ENCODE data around the gene MS4A5. TPM values are rescaled to one million over a fixed set of nuclear protein-coding genes. Genes with fewer than 3 reads are reported as not detected.
"Not testable (repeated sequence)": the region's sequence is repeated elsewhere in the genome, so short reads cannot be mapped to it uniquely, and the experiment has no call there.

MS4A5 gene
- total RNA-seq, 6 donors from 2014 or later: not detected

DNA sequence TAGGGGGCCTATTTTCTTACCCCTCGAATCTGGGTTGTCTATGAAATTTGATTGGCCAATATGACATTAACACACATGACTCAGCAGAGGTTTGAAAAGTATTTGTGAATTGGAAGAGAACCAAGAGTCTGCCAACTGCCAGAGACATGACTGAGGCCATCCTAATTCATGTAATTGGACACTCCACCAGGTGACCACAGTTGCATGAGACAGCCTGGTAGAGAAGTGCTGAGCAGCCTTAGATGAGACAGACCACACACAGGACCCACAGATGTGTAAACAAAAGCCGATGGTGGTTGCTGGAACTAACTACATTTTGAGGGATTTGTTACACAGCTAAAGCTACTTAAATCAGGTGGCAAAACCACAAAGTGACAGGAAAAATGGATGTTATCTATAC, 855 bp upstream of the MS4A5 start:
- H3K4me1 ChIP-seq: no peaks in the 10 kb centered on the region
- ATAC-seq (ENCODE audit: low FRiP score in 2 of 2): no peak
- no peaks in the 10 kb centered on the region for H3K9me3 ChIP-seq
- H3K36me3 ChIP-seq: no peaks in the 10 kb centered on the region
- no peaks in the 10 kb centered on the region for H3K27me3 ChIP-seq
- no peak overlapping the region for H3K4me3 ChIP-seq
- 65 to 69% methylated on average over 2 of the region's 2 CpGs for WGBS, 2 donors
- TF ChIP-seq POLR2A (IDR thresholded peaks at IDR 0.05) (no peak), POLR2AphosphoS5 (IDR thresholded peaks at IDR 0.05) (no peak), EP300 (IDR thresholded peaks at IDR 0.05) (no peak)
- TF ChIP-seq, protein P1, sequence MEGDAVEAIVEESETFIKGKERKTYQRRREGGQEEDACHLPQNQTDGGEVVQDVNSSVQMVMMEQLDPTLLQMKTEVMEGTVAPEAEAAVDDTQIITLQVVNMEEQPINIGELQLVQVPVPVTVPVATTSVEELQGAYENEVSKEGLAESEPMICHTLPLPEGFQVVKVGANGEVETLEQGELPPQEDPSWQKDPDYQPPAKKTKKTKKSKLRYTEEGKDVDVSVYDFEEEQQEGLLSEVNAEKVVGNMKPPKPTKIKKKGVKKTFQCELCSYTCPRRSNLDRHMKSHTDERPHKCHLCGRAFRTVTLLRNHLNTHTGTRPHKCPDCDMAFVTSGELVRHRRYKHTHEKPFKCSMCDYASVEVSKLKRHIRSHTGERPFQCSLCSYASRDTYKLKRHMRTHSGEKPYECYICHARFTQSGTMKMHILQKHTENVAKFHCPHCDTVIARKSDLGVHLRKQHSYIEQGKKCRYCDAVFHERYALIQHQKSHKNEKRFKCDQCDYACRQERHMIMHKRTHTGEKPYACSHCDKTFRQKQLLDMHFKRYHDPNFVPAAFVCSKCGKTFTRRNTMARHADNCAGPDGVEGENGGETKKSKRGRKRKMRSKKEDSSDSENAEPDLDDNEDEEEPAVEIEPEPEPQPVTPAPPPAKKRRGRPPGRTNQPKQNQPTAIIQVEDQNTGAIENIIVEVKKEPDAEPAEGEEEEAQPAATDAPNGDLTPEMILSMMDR (IDR thresholded peaks at IDR 0.05): no peak
- DNase-seq: no peak
- no peak overlapping the region for H3K27ac ChIP-seq

DNA sequence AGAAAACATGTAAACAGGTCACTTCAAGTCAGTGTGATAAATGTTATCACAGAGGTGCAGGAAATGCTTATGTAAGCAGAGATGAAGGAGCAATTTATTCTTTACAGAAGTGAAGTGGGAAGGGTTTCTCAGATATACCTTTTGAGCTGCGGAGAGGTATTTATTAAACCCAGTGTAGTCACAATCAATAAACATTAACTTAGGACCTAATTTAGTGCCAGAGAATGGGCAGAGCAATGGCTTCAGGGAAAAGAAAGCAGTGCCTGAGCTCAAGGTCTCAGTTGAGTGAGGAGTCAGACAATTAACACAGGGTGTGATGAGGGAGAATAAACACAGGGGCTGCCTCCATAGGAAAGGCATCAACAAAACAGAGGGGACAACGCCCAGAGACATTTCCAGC, 1.9 kb downstream of the MS4A5 start:
- 65% methylated on average over 2 of the region's 2 CpGs for WGBS, 2 donors
- no peak overlapping the region for H3K4me3 ChIP-seq
- no peak for TF ChIP-seq EP300 (IDR thresholded peaks at IDR 0.05)
- TF ChIP-seq POLR2AphosphoS5 (IDR thresholded peaks at IDR 0.05): no peak
- no peak for TF ChIP-seq POLR2A (IDR thresholded peaks at IDR 0.05)
- TF ChIP-seq, protein P1 (IDR thresholded peaks at IDR 0.05): no peak
- ATAC-seq (ENCODE audit: low FRiP score in 2 of 2) (no peak), DNase-seq (no peak)
- no peaks in the 10 kb centered on the region for H3K4me1 ChIP-seq
- no peaks in the 10 kb centered on the region for H3K9me3 ChIP-seq
- H3K27ac ChIP-seq: no peak overlapping the region
- H3K27me3 ChIP-seq: no peaks in the 10 kb centered on the region
- H3K36me3 ChIP-seq: no peaks in the 10 kb centered on the region

DNA sequence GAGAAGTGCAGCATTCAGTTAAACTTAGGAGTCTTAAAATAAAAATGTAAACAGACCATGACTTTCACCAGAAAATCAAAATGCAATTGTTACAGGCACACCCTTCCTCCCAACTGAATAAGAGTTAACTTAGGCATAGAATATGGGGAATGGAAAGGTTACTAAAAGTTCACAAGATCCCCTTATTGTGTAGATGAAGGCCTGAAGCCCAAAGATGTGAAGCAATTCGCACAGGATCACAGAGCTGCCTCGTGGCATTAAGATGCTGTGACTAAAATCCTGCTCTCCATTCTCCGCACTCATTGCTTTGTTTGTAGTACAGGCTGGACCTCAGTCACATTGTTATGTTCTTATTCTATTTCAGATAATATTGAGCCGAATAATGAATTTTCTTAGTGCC, 4.0 kb downstream of the MS4A5 start:
- Histone ChIP-seq H3K36me3 (no peaks in the 10 kb centered on the region), H3K9me3 (no peaks in the 10 kb centered on the region), H3K27ac (no peak overlapping the region), H3K4me3 (no peak overlapping the region), H3K27me3 (no peaks in the 10 kb centered on the region), H3K4me1 (no peaks in the 10 kb centered on the region)
- DNase-seq (no peak), ATAC-seq (ENCODE audit: low FRiP score in 2 of 2) (no peak)
- WGBS, 2 donors: 71 to 75% methylated on average over 4 of the region's 4 CpGs
- TF ChIP-seq POLR2A (IDR thresholded peaks at IDR 0.05) (no peak), POLR2AphosphoS5 (IDR thresholded peaks at IDR 0.05) (no peak)
- TF ChIP-seq, protein P1 (IDR thresholded peaks at IDR 0.05): no peak

- TF ChIP-seq, protein P1 (IDR thresholded peaks at IDR 0.05): no peak
- no peak for TF ChIP-seq POLR2AphosphoS5 (IDR thresholded peaks at IDR 0.05)
- TF ChIP-seq POLR2A (IDR thresholded peaks at IDR 0.05): no peak
- no peak overlapping the region for H3K4me3 ChIP-seq
- no peak for ATAC-seq (ENCODE audit: low FRiP score in 2 of 2)
Observed at GRCh38 chr11:60447070-60447469, 17.7 kb downstream of the MS4A5 start.

DNA sequence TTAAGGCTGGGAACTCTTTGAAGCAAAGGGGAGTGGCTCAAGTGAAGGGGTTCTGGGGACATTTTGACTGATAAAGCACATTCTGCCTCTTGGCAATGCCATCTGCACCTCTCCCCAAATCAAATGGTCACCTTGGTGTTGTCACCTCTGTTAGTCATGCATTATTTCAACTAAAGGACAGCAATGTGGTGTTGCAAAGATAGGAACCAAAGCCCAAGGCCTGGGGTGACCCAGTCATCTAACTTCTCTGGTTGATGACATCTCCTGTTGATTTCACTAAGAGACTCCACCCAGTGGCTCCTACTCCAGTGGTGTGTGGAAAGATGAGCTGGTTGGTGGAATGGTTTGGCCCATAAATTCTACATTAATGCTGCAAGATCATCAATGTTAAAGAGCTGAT, 18.5 kb downstream of the MS4A5 start:
- Histone ChIP-seq H3K4me1 (peaks cover 0 to 6% (median 0%) of the 10 kb centered on the region in 4 donors), H3K9me3 (peaks cover 0 to 3% (median 0%) of the 10 kb centered on the region in 4 donors), H3K27me3 (no peaks in the 10 kb centered on the region), H3K4me3 (no peak overlapping the region), H3K36me3 (no peaks in the 10 kb centered on the region), H3K27ac (no peak overlapping the region)
- ATAC-seq (ENCODE audit: low FRiP score in 2 of 2): no peak
- TF ChIP-seq EP300 (IDR thresholded peaks at IDR 0.05) (no peak), POLR2A (IDR thresholded peaks at IDR 0.05) (no peak), POLR2AphosphoS5 (IDR thresholded peaks at IDR 0.05) (no peak)
- TF ChIP-seq, protein P1 (IDR thresholded peaks at IDR 0.05): no peak
- no peak for DNase-seq

More at GRCh38 chr11:60447070-60447469, 17.7 kb downstream of the MS4A5 start:
- H3K27ac ChIP-seq: no peak overlapping the region
- no peak for DNase-seq
- H3K27me3 ChIP-seq: no peaks in the 10 kb centered on the region
- H3K9me3 ChIP-seq: peaks cover 0 to 3% (median 0%) of the 10 kb centered on the region in 4 donors
- no peaks in the 10 kb centered on the region for H3K36me3 ChIP-seq
- peaks cover 0 to 6% (median 0%) of the 10 kb centered on the region in 4 donors for H3K4me1 ChIP-seq

- not testable (repeated sequence) for H3K27ac ChIP-seq; H3K27me3 ChIP-seq; ATAC-seq (ENCODE audit: low FRiP score in 2 of 2); H3K4me1 ChIP-seq; H3K4me3 ChIP-seq; H3K9me3 ChIP-seq; H3K36me3 ChIP-seq
- 100% methylated on average over 1 to 13 of the region's 32 CpGs for WGBS, 2 donors
- peak in 1 of 2 donors; percentile 66 for DNase-seq
Observed at GRCh38 chr11:60451185-60451584, 21.8 kb downstream of the MS4A5 start.
